ENCODE data around the gene CEMIP.
"Not testable (repeated sequence)": the region's sequence is repeated elsewhere in the genome, so short reads cannot be mapped to it uniquely, and the experiment has no call there.

Gene CEMIP

GRCh38 chr15:80761754-80762153 is 17.4 kb upstream of the CEMIP start:
- DNase-seq (ENCODE audit: low read depth in 2 of 2): no peak

DNA sequence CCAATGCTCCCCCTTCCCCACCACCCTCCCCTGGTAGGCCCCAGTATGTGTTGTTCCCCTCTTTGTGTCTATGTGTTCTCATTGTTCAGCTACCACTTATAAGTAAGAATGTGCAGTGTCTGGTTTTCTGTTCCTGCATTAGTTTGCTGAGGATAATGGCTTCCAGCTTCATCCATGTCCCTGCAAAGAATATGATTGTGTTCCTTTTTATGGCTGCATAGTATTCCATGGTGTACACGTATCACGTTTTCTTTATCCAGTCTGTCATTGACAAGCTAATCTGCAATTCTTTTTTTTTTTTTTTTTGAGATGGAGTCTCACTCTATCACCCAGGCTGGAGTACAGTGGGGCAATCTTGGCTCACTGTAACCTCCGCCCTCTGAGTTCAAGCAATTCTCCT is 15.9 kb upstream of the CEMIP start:
- DNase-seq (ENCODE audit: low read depth in 2 of 2): not testable (repeated sequence)

DNA sequence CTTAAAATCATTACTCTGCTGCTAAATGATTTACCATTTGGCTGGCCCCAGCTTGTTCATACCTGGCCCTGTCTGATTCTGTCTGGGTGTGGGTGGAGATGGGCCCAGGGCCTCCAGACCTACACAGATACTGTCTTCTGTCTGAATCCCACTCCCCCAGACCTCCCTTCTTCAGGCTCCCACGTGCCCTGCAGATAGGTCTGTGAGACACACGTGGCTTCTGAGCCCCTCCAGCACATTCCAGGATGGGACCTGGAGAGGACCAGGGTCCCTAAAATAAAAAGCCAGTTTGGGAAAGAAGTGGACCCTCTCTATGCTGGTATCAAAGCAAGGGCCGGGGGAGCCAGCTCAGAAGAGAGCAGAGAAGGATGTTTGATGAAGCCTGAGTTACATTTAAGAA is 14.6 kb upstream of the CEMIP start:
- no peak for DNase-seq (ENCODE audit: low read depth in 2 of 2)

GRCh38 chr15:80766275-80766674 is 12.9 kb upstream of the CEMIP start:
- DNase-seq (ENCODE audit: low read depth in 2 of 2): no peak

GRCh38 chr15:80768158-80768557 is 11.0 kb upstream of the CEMIP start:
- DNase-seq (ENCODE audit: low read depth in 2 of 2): no peak

GRCh38 chr15:80769153-80769828 is 9.9 kb upstream of the CEMIP start:
- no peak for DNase-seq (ENCODE audit: low read depth in 2 of 2)

GRCh38 chr15:80769829-80770705 is 9.1 kb upstream of the CEMIP start:
- no peak for DNase-seq (ENCODE audit: low read depth in 2 of 2)

DNA sequence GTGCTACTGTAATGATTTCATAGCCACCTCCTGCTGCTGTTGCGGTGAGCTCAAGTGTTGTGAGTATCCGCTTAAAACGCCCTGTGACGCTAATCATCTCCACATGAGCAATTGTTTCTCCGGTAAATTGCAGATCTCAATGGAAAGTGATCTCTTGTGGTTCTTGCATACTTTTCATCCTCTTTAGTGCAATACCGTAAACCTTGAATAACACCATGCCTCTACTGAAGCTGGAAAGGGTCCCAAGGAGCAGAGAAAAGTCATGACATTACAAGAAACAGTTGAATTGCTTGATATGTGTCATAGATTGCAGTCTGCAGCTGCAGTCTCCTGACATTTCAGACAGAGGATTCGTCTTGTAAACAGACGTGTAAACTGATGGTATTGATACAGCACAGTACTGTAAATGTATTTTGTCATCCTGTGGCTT is 6.0 kb upstream of the CEMIP start:
- DNase-seq (ENCODE audit: low read depth in 2 of 2): no peak

DNA sequence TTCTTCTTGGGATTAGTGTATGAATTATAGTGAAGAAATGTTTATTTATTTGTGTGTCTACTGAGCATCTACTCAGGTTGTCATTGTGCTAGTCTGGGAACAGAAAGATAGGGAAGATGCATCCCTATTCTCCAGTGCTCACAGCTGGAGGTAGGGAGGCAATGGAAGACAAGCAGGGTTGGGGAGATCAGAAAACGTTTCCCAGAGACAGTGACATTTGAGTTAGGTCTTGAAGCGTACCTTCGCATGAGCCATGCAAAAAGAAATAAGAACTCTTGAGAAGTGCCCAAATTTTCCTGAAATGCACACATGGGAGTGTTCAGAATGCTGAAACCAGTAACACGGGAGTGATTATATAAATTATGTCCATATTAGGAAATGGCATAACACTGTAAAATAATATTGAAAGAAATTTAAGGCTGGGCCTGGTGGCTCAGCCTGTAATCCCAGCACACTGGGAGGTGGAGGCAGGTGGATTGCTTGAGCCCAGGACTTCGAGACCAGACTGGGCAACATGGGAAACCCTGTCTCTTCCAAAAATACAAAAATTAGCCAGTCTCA is 5.3 kb upstream of the CEMIP start:
- DNase-seq (ENCODE audit: low read depth in 2 of 2): no peak

DNA sequence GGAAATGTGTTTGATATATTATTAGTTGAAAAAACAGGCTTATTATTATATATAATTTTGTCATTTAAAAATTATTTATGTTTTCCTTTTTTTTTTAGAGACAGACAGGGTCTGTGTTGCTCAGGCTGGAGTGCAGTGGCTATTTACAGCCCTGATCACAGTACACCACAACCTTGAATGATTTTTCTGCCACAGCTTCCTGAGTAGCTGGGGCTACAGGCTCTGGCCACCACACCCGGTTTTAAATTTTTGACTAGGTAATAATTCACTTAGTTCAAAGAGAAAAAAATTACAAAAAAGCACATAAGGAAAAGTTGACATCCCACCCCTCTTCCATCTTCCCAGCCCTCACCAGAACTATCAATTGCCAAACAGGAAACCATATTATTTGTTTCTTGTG is 4.7 kb upstream of the CEMIP start:
- DNase-seq (ENCODE audit: low read depth in 2 of 2): no peak

GRCh38 chr15:80775338-80775737 is 3.8 kb upstream of the CEMIP start:
- no peak for DNase-seq (ENCODE audit: low read depth in 2 of 2)

DNA sequence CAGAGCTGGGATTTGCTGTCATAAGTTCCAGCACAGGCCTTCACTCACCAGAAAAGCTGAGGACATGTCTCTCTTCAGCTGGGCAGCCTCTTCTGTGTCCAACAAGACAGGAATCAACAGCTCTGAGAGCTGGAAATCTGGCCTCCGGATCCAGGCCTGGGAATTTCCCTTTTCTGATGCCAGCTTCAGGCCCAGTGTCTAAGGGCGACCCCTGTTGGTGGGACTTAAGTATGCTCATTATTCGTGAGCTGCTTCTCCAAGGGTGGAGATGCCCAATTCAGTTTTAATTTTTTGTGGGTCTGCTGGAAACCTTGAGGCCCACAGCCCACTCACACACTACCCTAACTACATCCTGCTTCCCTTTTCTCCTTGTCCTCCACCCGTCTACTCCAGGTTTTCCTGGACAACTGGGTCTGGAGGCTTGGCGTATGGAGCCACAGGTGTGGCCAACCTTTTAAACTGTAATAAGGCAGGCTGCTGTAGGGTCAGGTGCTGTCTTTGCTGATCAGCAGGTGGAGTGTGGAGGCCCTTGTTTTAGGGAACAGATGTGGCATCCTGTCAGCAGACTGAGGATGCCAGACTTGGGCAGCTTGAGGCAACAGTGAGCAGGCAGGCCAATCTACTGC is 2.6 kb upstream of the CEMIP start:
- peak; percentile 23 to 35 for DNase-seq (ENCODE audit: low read depth in 2 of 2)

- no peak for DNase-seq (ENCODE audit: low read depth in 2 of 2)
Measured at GRCh38 chr15:80777137-80777536, 2.0 kb upstream of the CEMIP start.

DNA sequence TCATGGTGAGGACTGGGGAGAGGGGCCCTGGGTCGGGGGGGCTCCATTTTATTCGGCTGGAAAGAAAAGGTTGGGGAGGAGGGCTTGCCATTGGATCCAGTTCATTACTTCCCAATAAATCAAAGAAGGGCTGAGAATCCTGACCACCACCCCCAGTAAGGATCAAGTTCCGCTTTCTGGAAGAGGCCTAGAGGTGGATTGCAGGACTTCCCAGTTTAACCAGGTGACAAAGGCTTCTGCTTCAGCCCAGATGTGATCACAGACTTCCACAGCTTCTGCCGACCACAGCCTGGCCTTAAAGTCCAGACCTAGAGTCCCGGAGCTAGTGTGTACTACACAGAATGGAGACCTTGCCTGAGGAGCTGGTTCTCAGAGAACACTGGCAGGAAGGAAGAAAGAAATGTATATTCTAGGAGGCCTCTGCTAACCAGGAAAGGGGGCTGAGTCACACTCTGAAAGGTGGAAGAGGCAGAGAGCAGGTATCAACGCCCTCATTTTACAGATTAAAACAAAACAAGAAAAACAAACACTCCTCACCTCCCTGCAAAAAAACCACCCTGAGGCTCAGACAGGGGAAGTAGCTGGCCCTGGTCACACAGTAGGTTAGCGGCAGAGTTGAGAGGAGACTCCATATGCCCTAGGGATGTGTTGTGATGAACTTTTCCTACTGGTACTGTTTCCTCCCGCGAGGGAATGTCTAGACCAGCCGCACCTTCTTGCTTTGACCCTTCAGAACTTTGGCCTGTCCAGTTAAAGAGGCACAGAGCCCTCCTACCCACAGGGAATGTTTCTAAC is 1.1 kb upstream of the CEMIP start:
- DNase-seq (ENCODE audit: low read depth in 2 of 2): no peak

GRCh38 chr15:80778621-80778963 is 578 bp upstream of the CEMIP start:
- no peak for DNase-seq (ENCODE audit: low read depth in 2 of 2)

GRCh38 chr15:80779658-80780415 is 667 bp downstream of the CEMIP start:
- DNase-seq (ENCODE audit: low read depth in 2 of 2): no peak

DNA sequence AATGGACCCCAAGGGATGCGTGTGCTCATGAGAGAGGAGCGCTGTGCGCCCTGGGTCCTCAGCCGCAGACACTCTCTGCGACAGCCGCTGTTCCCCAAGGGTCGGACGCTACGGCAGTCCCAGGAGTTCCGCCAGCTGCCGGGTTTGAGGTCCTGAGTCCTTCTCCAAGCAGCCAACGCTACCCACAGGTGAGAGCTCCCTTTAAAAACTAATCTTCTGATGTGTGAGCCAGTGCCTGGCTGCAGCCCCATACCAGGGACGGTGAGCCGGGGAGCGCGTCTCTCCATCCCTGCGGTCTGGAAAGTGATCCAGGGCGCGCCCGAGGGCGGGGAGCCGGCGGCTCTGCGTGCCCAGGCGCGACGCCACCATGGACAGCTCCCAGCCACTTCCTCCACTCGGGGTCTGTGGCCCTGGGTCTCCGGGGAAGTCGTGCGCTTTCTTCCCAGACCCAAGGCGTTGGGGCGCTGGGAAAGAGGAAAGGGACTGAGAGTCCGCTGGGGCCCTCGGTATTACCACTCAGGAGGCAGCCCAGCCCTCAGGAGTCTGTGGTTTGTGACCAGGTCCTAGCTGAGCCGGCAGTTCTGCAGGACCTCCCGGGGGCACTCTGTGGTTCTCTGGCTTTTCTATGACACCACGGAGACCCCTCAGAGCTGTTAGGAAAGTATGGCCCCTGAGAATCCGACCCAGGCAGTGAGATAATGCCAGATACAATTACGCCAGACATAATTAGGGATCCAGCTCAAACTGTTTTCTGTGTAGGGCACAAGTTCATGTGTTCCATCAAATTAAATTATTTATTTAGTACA is 1.4 kb downstream of the CEMIP start:
- DNase-seq (ENCODE audit: low read depth in 2 of 2): no peak

- DNase-seq (ENCODE audit: low read depth in 2 of 2): no peak
Measured at GRCh38 chr15:80783260-80783659, 4.1 kb downstream of the CEMIP start.

GRCh38 chr15:80785335-80785734 is 6.2 kb downstream of the CEMIP start:
- no peak for DNase-seq (ENCODE audit: low read depth in 2 of 2)

- no peak for DNase-seq (ENCODE audit: low read depth in 2 of 2)
Measured at GRCh38 chr15:80785811-80786354, 6.7 kb downstream of the CEMIP start.
